NCI-H2081 treated with DMSO at 0.1 percent for 48 hours (cell line): ENCODE results near the gene SMAD5.

Experiments used
- DNase-seq: peaks from one replicate; lab custom pipeline; 2025; lab: John Stamatoyannopoulos, UW

SMAD5 gene

GRCh38 chr5:136197462-136198142 lies 65.0 kb downstream of the SMAD5 start:
- DNase-seq: no peak

GRCh38 chr5:136198453-136198852 lies 65.8 kb downstream of the SMAD5 start:
- DNase-seq: no peak

GRCh38 chr5:136199408-136199807 lies 66.8 kb downstream of the SMAD5 start:
- no peak for DNase-seq

GRCh38 chr5:136200130-136200529 lies 67.5 kb downstream of the SMAD5 start:
- no peak for DNase-seq

DNA sequence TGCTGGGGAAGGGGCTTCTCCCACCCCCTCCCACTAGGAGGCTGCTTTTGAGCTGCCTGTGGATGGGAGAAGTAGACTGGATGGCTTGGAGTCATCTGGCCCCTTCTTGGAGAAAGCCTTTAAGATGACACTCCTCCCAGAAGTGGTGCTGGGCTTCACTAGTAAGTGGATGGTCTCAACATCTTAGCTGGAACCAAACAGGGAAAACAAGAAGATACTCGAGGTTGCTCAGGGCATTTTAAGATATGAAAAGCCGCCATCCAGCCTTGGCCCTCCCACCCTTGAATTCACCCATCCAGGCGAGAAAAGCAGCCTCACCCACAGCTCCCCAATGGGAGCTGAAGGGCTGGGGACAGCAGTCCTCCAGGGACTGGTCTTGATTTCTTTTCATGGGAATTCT lies 68.1 kb downstream of the SMAD5 start:
- no peak for DNase-seq

DNA sequence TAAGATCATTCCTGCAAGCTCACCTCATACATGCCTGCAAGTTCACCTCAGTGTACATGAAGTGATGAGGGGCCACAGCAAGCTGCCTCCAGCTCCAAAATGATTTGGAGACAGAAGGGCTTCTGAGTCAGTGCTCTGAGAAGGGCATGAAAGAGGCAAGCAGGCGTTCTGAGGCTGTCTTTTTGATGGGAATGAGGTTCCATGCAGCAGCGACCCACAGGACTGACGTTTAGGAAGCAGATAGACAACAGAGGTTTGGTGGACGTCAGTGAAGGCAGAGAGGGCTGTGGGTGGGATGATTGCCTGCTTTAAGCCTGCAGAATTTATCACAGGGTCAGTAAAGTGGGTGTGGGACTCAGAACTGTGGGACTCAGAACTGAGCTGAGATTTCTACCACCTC lies 69.2 kb downstream of the SMAD5 start:
- no peak for DNase-seq

GRCh38 chr5:136202469-136203205 lies 70.0 kb downstream of the SMAD5 start:
- no peak for DNase-seq

GRCh38 chr5:136203303-136203922 lies 70.8 kb downstream of the SMAD5 start:
- DNase-seq: no peak

DNA sequence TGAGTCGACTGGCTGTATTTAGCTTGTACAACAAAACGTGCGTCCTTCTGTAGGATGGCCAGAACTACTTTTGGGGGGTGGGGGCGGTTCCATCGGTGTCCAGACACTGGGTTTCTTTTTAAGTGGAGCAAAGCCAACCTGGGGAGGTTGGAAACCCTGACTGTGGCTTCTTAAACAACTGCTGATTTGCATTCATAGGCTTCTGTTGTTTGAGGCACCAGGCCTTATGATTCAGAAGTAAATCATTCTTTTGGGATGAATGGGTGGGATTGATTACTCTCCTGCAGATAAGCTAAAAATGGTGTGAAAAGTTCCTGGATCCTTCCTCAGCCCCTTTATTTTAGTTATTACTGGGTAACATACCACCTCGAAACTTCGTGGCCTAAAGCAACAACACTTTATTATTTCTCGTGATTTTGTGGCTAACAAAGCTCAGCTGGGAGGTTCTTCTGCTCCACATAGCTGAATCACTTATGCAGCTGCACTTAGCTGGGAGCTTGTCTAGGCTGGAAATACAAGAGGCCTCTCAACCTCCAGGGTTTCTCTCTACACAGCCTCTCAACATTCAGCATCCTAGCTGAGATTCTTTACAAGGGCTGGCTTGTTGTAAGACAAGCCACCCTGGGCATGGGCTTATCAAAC lies 72.5 kb downstream of the SMAD5 start:
- DNase-seq: no peak

GRCh38 chr5:136205941-136206340 lies 73.3 kb downstream of the SMAD5 start:
- no peak for DNase-seq

DNA sequence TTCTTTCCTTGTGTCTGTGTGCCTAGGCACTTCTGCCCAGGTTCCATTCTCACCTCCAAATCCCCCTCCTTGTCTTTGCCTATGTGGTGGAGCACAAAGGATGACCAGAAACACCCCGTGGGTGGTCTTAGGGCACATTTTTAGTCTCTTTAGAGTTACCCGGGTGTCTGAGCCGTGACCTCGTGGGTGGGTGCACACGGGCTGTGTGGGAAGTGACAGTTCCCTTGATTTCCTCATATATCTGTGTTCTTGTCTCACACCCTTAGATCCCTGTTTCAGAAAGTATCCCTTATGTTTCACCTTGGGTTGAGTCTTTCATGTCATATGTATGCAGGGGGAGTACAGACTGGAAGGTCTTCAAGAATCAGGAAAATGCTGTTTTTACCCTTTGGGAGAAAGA lies 73.7 kb downstream of the SMAD5 start:
- no peak for DNase-seq

- no peak for DNase-seq
Measured at GRCh38 chr5:136207631-136208030, 75.0 kb downstream of the SMAD5 start.

DNA sequence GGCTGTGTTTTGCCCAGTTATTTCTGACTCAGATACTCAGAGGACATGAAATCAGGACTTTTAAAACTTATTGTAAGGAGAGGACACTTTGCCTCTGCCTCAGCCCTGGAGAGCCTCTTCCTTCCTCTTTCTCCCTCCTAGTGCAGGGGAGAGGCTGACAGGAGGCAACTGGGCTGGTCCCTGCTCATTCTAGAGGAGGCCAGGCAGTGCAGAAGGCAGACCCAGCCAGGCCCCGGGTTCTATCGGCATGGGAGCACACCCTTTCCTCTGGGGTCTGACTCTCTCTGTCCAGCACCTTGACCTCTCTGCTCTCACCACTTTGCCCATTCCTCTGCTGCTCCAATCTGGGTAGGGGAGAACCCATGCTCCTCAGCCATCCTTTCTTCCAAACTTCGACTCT lies 76.3 kb downstream of the SMAD5 start:
- DNase-seq: no peak

- DNase-seq: no peak
Measured at GRCh38 chr5:136209346-136209910, 76.8 kb downstream of the SMAD5 start.

DNA sequence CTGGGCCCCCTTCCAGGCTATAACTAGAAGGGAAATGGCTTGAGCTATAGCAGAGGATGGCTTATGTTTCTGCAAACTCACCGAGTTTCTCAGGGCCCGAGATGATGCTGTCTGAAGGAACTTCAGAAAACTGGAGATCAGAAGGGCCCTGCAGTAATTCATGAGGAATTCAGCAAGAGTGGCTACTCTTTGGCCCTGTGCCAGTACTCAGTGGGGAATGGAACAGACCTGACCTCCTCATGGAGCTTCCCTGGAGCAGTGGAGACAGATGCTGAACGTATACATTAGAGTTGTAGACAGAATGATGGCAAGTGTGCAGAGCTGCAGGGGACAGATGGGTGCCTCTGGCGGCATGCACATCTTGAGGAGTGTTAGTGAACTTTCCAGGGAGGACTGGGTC lies 77.6 kb downstream of the SMAD5 start:
- no peak for DNase-seq

DNA sequence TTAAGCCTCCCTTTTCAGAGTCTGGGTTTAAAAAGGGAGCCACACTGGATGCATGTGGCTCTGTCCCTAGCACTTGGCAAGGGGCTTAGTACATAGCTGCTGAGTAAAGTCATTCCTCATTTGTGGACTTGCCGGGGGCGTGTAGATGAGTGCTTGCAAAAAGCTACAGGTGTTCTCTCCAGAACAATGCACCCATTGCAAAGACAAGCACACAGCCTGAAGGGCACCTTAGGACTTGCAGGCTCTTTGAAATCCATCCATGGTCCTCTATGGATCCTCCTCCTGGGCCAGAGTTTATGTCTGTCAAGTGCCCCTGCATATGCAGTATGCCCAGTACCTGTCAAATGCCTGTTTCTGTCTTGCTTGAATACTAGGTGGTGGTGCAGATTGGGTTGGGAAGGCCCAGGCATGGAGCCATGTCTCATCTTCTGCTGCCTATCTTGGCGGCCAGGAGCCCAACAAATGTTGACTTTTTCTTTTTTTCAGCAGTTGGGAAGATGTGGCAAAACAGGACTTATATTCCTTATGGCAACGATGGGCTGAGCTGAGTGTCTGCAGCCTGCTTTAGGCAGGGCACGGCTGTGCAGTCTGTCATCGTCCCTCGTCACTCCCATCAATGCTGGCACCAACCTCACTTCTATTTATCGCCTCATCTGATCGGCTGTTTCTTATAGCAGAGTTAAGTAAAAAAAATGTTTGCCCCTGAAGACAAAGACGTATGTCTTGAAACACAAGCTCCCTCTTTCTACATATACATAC lies 78.8 kb downstream of the SMAD5 start:
- DNase-seq: no peak

DNA sequence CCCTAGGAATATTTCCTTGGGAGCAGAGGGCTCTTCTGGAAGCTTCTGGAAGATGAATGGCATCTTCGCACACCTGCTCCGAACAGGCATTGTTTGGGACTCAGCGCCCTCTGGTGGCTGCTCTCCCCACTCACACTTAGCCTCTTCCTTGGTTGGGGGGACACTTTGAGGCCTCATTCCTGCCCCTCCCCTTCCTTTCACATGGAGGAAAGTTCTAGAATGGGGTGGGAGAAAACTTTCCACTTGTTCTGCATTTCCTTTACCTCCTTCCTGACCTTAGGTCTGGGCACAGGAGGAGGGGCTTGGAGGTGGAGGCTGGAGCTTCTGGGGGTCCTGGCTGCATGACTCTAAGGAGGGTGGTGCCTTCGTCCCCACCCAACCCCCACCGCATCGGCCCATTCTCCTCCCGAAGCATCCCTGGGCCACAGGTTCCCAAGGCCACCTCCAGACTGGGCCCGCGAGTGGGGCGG lies 79.6 kb downstream of the SMAD5 start:
- DNase-seq: no peak

- DNase-seq: no peak
Measured at GRCh38 chr5:136213919-136214493, 81.4 kb downstream of the SMAD5 start.

GRCh38 chr5:136215812-136216211 lies 83.2 kb downstream of the SMAD5 start:
- DNase-seq: no peak

- no peak for DNase-seq
Measured at GRCh38 chr5:136216230-136216629, 83.6 kb downstream of the SMAD5 start.

- DNase-seq: no peak
Measured at GRCh38 chr5:136221340-136221739, 88.7 kb downstream of the SMAD5 start.
